HepG2 (cell line): ENCODE measurements around the gene MMD2. TPM values are rescaled to one million over a fixed set of nuclear protein-coding genes. Genes with fewer than 3 reads are reported as not detected.
A peak's percentile ranks its signal among the peaks of the same experiment; 100 is the strongest.

Experiments used
- ATAC-seq: fragments of 200-7000 bp; cut with Tn5 transposase; 3 replicates; pipeline ENCODE4 v1.9.1; 2020; ENCODE audit warnings: mild to moderate bottlenecking, moderate library complexity
- BruUV-seq: library from RNA; stranded (reverse); fragments of 400-500 nt; replicated peaks from 2 replicates; lab custom pipeline; 2021; lab: Mats Ljungman, UMichigan
- CTCF ChIA-PET: fragments of 300-600 bp; formaldehyde crosslinking; extraction: SDS; loops from one replicate; lab custom pipeline; 2021; ENCODE audit warnings: low total read pairs, inconsistent platforms, low intra/inter-chr PET ratio; lab: Yijun Ruan, JAX
- POLR2A ChIA-PET: fragments of 350-600 bp; sonication (Branson Sonifier 250); formaldehyde crosslinking; loops from one replicate; lab custom pipeline; 2020; ENCODE audit warnings: antibody characterized with exemption, inconsistent platforms; lab: Yijun Ruan, JAX
- DNase-seq: peaks from one replicate; pipeline ENCODE4 v3.0.0-alpha.2; 2015; ENCODE audit warnings: low spot score
- FAIRE-seq: peaks from 3 replicates; lab custom pipeline; 2011; peaks lifted over from hg19 to GRCh38; lab: Jason Lieb, UNC
- H2AFZ ChIP-seq: one replicate; pipeline ENCODE4 v1.6.1; 2011; ENCODE audit warnings: low read length, inconsistent platforms
- H3K27ac ChIP-seq: fragments of 300-600 bp; 3 replicates; pipeline ENCODE4 v1.8.0; 2011; ENCODE audit warnings: mixed run types, mild to moderate bottlenecking, mixed read lengths, low read length, inconsistent platforms; ENCODE audit not compliant: insufficient read depth; ENCODE audit errors: extremely low read length
- H3K27me3 ChIP-seq, 2 experiments: fragments of 200-600 bp in 1 of 2; 2 replicates in 1 of 2; 3 replicates in 1 of 2; pipeline versions ENCODE4 v1.6.0 to v1.8.0; 2011; ENCODE audit warnings: low read length in 2 of 2, mild to moderate bottlenecking in 2 of 2, moderate library complexity in 2 of 2, inconsistent platforms in 1 of 2; ENCODE audit not compliant: insufficient read depth in 2 of 2, control insufficient read depth in 1 of 2
- H3K36me3 ChIP-seq, 2 experiments: fragments of 200-600 bp in 1 of 2; replicated peaks in 1 of 2; 2 replicates in 1 of 2; 3 replicates in 1 of 2; pipeline versions ENCODE4 v1.5.1 to v1.8.0; 2011; ENCODE audit warnings: low read length in 2 of 2, inconsistent platforms in 1 of 2; ENCODE audit not compliant: insufficient read depth in 2 of 2, control insufficient read depth in 1 of 2
- H3K4me1 ChIP-seq: 2 replicates; pipeline ENCODE4 v1.5.1; 2012; ENCODE audit warnings: low read length, inconsistent platforms; ENCODE audit not compliant: insufficient read depth
- H3K4me2 ChIP-seq: 2 replicates; pipeline ENCODE4 v1.6.0; 2011; ENCODE audit warnings: low read depth, low read length, inconsistent platforms
- H3K4me3 ChIP-seq, 3 experiments: fragments of 200-600 bp in 1 of 3; sonication (generic), shearing (Covaris generic) in 1 of 3; replicated peaks in 1 of 3; 2 replicates each; pipeline ENCODE4 v1.5.1; 2011 to 2016; ENCODE audit warnings: low read length in 3 of 3, inconsistent platforms in 2 of 3, low read depth in 2 of 3, mild to moderate bottlenecking in 2 of 3, control low read depth in 1 of 3, mixed read lengths in 1 of 3; ENCODE audit not compliant: insufficient read depth in 1 of 3
- H3K79me2 ChIP-seq: one replicate; pipeline ENCODE4 v1.6.1; 2011; ENCODE audit warnings: low read length, inconsistent platforms; ENCODE audit not compliant: insufficient read depth
- H3K9ac ChIP-seq: 2 replicates; pipeline ENCODE4 v1.6.0; 2011; ENCODE audit warnings: mild to moderate bottlenecking, low read depth, low read length, inconsistent platforms; ENCODE audit not compliant: insufficient read depth
- H3K9me3 ChIP-seq: 2 replicates; pipeline ENCODE4 v1.5.1; 2012; ENCODE audit warnings: mild to moderate bottlenecking, low read length
- H4K20me1 ChIP-seq: 2 replicates; pipeline ENCODE4 v1.6.0; 2011; ENCODE audit warnings: inconsistent platforms, mild to moderate bottlenecking, low read length, moderate library complexity; ENCODE audit not compliant: insufficient read depth
- KDM5B ChIP-seq: sonication (generic); formaldehyde crosslinking; IDR thresholded peaks from 2 replicates; pipeline ENCODE4 v1.4.0; 2020; ENCODE audit warnings: missing genetic modification reagents, mild to moderate bottlenecking, borderline replicate concordance
- TOE1 ChIP-seq: sonication (generic); formaldehyde crosslinking; IDR thresholded peaks from 2 replicates; pipeline ENCODE4 v1.4.0; 2020; ENCODE audit warnings: mild to moderate bottlenecking, missing genetic modification reagents
- ZNF326 ChIP-seq: sonication (generic); formaldehyde crosslinking; IDR thresholded peaks from 2 replicates; pipeline ENCODE4 v1.4.0; 2020; ENCODE audit warnings: missing genetic modification reagents, borderline replicate concordance
- ZNF468 ChIP-seq: sonication (generic); formaldehyde crosslinking; IDR thresholded peaks from 2 replicates; pipeline ENCODE4 v1.8.0; 2022; ENCODE audit warnings: mild to moderate bottlenecking, moderate library complexity, missing genetic modification reagents
- WGBS: methylation state at CpG from one replicate; pipeline ENCODE4 v1.1.6; 2017; ENCODE audit warnings: low lambda C conversion rate; 5-methylcytosine and 5-hydroxymethylcytosine counted together
- in situ Hi-C: cut with HindIII; loops from 2 replicates; pipeline ENCODE4 v1.10.0; 2017; ENCODE audit warnings: low pct_unique_long_range_greater_than_20kb; ENCODE audit not compliant: extremely low pct_ligation_motif_present
- intact Hi-C: fragments of 100-400 bp; cut with micrococcal nuclease; formaldehyde crosslinking; loops from one replicate; pipeline ENCODE4 v1.10.0; 2022; ENCODE audit not compliant: unreplicated experiment
- polyA plus RNA-seq, 8 experiments: library from polyadenylated mRNA; depleted of rRNA in 3 of 8; stranded (reverse) in 7 of 8; unstranded in 1 of 8; fragments of >200 nt; fragmentation: Illumina TruSeq in 4 of 8; extraction: Trizol in 4 of 8; gene quantifications; 2 replicates each; pipeline versions ENCODE4 v1.2.1 to v1.2.3, GENCODE V29; 2011 to 2016; ENCODE audit warnings: low read depth in 4 of 8, missing spikeins in 1 of 8, mixed read lengths in 1 of 8; ENCODE audit not compliant: insufficient read depth in 1 of 8
- total RNA-seq, 5 experiments: library from RNA; depleted of rRNA; stranded (reverse); fragments of >200 nt; fragmentation: Illumina TruSeq; extraction: Trizol; gene quantifications; 2 replicates each; pipeline ENCODE4 v1.2.3, GENCODE V29; 2016; ENCODE audit warnings: low read depth in 1 of 5

MMD2 gene
- total and polyA plus RNA-seq, 2 of the 13 experiments (the other 11 are each of a cell fraction or from before 2014, with no cell fraction given), result not detected

DNA sequence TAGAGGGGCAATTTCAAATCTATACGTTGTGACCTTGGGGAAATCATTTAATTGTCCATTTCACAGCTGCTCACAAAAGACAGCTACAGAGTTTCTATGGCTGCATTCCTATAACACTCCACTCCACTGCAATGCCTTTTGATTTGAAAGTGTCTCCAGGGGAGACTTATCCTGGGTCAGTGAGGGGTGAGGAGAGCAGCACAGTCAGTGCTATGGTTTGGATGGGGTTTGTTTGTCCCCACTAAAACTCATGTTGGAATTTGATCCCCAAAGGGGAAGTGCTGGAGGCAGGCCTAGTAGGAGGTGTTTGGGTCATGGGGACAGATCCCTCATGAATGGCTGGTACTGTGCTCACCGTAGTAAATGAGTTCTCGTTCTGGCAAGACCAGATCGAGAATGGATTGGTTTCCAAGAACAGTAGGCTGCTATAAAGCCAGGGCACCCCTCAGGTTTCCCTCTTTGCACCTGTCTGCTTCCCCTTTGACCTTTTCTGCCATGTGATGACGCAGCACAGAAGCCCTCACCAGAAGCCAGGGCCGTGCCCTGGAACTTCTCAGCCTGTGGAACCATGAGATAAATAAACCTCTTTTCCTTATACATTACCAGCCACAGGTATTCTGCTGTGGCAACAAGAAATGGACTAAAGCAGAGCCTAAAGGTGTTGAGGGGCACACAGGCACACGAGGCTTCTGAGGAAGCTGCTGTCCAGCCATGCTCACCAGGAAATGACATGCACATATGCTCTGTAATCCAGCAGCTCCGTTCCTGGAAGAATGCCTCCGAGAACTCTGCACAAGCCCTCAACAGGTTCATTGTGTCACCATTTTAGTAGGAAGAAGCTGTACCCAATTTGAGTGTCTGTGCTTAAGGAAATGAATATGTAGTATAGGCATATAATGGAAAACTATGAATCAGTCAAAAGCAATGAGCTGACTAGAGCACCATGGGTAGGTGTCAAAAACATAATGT is 92.2 kb downstream of the MMD2 start:
- Histone ChIP-seq H3K79me2 (no peaks in the 10 kb centered on the region), H3K27ac (no peak overlapping the region), H3K4me1 (peaks cover 9% of the 10 kb centered on the region; the same call in 1 of the 2 replicates), H3K9me3 (no peaks in the 10 kb centered on the region), H3K4me3 (no peak overlapping the region), H3K27me3 (peaks cover 0 to 25% of the 10 kb centered on the region in 2 experiments; a peak in 4 of 5 replicates), H3K9ac (no peak overlapping the region), H2AFZ (no peak overlapping the region), H4K20me1 (no peaks in the 10 kb centered on the region), H3K4me2 (no peak overlapping the region), H3K36me3 (no peaks in the 10 kb centered on the region)
- DNase-seq (no peak), FAIRE-seq (no peak), ATAC-seq (peak; percentile 46; the same call in 2 of the 3 replicates)
- ChIA-PET POLR2A (no interaction called here), CTCF (no interaction called here)
- BruUV-seq, result no TSS peak
- in situ Hi-C loops (no loop called here), intact Hi-C loops (no loop called here)
- WGBS, result 29% methylated on average over 8 of the region's 9 CpGs
- no peak for TF ChIP-seq ZNF326 (CRISPR knock-in tag)
- no peak for TF ChIP-seq ZNF468 (CRISPR knock-in tag)

GRCh38 chr7:4862156-4862555 is 96.8 kb downstream of the MMD2 start:
- Histone ChIP-seq H3K4me2 (no peak overlapping the region), H3K9me3 (no peaks in the 10 kb centered on the region), H2AFZ (no peak overlapping the region), H3K27me3 (peaks cover 0 to 28% of the 10 kb centered on the region in 2 experiments; a peak in 3 of 5 replicates), H3K4me1 (peaks cover 12% of the 10 kb centered on the region), H3K36me3 (no peaks in the 10 kb centered on the region), H3K9ac (no peak overlapping the region), H3K4me3 (no peak overlapping the region), H3K79me2 (no peaks in the 10 kb centered on the region), H3K27ac (no peak overlapping the region), H4K20me1 (no peaks in the 10 kb centered on the region)
- in situ Hi-C loops, result no loop called here
- ATAC-seq, result no peak
- DNase-seq, result no peak
- 43% methylated on average over 13 of the region's 14 CpGs for WGBS
- no peak for FAIRE-seq
- CTCF ChIA-PET, result no interaction called here
- no TSS peak for BruUV-seq
- POLR2A ChIA-PET, result no interaction called here
- TF ChIP-seq TOE1 (CRISPR knock-in tag) (no peak), KDM5B (no peak)
- intact Hi-C loops, result no loop called here
